ENCODE results near the gene CMYA5.

GRCh38 chr5:79791843-79792242, 102.2 kb downstream of the CMYA5 start:
- no peak for TF ChIP-seq GATA2 (IDR thresholded peaks at IDR 0.05; ENCODE audit: low read depth, low read length)
- TF ChIP-seq GATA3 (IDR thresholded peaks at IDR 0.05; ENCODE audit: low read depth, low read length) = no peak

Data from SH-SY5Y (cell line).